Right lobe of liver (tissue), 4 donors: ENCODE data around the gene NUMB.
"Not testable (repeated sequence)": the region's sequence is repeated elsewhere in the genome, so short reads cannot be mapped to it uniquely, and the experiment has no call there.

Experiments used
- POLR2A ChIP-seq: fragments of 450-650 bp; IDR thresholded peaks from one replicate; pipeline ENCODE4 v1.6.1; 2017; ENCODE audit warnings: antibody characterized with exemption, mild to moderate bottlenecking
- TF ChIP-seq, protein P1 (sequence below), 4 donors: fragments of 200-600 bp in 3 of 4; fragments of 450-650 bp in 1 of 4; IDR thresholded peaks; one replicate each; pipeline versions ENCODE4 v1.5.1 to v1.8.0; 2016 to 2022; ENCODE audit warnings: antibody characterized with exemption in 4 of 4, mild to moderate bottlenecking in 2 of 4
- donor health status: DM: no; HTN: no; CAD: no.
- donor health status: DM: no; HTN: no; CAD: no.
- donor health status: DM: no; HTN: yes; CAD: no.

DNA sequence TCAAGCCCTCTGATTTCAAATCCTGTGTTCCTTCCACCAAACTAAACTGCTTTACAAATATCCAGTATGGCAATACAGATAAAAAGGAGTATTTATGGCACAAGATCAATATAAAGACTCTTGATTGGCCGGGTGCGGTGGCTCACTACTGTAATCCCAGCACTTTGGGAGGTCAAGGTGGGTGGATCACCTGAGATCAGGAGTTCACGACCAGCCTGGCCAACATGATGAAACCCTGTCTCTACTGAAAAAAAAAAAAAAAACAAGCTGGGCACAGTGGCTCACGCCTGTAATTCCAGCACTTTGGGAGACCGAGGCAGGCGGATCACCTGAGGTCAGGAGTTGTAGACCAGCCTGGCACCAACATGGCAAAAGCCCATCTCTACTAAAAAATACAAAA, 35.3 kb downstream of the NUMB start:
- TF ChIP-seq, protein P1, sequence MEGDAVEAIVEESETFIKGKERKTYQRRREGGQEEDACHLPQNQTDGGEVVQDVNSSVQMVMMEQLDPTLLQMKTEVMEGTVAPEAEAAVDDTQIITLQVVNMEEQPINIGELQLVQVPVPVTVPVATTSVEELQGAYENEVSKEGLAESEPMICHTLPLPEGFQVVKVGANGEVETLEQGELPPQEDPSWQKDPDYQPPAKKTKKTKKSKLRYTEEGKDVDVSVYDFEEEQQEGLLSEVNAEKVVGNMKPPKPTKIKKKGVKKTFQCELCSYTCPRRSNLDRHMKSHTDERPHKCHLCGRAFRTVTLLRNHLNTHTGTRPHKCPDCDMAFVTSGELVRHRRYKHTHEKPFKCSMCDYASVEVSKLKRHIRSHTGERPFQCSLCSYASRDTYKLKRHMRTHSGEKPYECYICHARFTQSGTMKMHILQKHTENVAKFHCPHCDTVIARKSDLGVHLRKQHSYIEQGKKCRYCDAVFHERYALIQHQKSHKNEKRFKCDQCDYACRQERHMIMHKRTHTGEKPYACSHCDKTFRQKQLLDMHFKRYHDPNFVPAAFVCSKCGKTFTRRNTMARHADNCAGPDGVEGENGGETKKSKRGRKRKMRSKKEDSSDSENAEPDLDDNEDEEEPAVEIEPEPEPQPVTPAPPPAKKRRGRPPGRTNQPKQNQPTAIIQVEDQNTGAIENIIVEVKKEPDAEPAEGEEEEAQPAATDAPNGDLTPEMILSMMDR (IDR thresholded peaks at IDR 0.05) = not testable (repeated sequence)
- TF ChIP-seq POLR2A = not testable (repeated sequence)
